ENCODE data around the gene ERG. TPM values are rescaled to one million over a fixed set of nuclear protein-coding genes. Genes with fewer than 3 reads are reported as not detected.

The ERG gene
- total and polyA plus RNA-seq, 2 of the 13 experiments (the other 11 are each of a cell fraction or from before 2014, with no cell fraction given): not detected

DNA sequence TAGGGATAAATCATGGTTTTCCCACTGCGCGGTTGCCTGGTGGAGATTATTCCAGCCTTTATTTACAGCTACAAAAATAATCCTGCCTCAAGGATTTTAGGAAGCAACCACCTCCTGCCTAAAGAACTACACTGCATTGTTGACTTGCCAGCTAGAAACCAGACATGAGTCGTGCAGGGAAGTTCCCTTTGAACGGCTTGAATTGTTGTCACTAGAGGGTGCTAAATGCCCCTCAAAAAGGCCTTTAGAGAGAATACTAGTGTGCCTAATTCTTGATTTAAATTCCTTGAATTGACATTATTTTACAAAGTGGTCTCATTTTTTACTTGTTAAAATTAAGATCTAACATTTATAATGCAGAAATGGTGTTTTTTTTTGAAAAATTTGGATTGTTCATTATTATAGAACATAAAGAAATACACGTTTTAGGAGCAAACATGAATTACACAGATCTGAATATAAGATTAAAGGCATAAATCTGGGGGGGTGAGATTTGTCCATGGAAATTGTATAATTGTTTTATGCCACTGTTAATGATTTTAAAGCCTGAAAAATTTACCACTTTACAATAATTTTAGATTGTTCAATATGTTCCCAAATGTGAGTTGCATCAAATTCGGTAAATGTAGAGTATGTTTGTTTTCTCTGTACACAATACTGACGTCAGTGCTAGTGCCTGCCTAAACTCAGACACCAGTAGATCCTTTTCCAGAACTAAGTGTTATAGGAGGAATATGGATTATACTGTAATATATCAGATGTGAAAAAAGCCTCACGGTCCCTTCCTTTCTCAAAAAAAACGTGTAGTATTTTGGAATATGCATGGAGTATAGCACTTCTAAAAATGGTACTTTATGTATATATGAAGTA, 7.6 kb upstream of the ERG start:
- DNase-seq (ENCODE audit: low spot score): peak; percentile 62
- in situ Hi-C loops (cut with HindIII; ENCODE audit: extremely low pct_ligation_motif_present, low pct_unique_long_range_greater_than_20kb): loop anchor here (10.0 kb wide), 2 partner anchors 199 to 629 kb away; no protein-coding TSS in a partner anchor

More for the DNA sequence above, 7.6 kb upstream of the ERG start:
- Histone ChIP-seq H4K20me1 (ENCODE audit: insufficient read depth, low read length) (no peaks in the 10 kb centered on the region), H3K4me3 (replicated peaks in 1 of 3; ENCODE audit: insufficient read depth in 1 of 3, low read depth in 2 of 3, low read length in 3 of 3) (no peak overlapping the region), H3K9me3 (ENCODE audit: low read length) (no peaks in the 10 kb centered on the region), H2AFZ (ENCODE audit: low read length) (no peak overlapping the region), H3K27me3 (ENCODE audit: control insufficient read depth in 1 of 2, insufficient read depth in 2 of 2, low read length in 2 of 2) (peaks cover 0 to 5% of the 10 kb centered on the region in 2 experiments; a peak in 2 of 5 replicates), H3K4me1 (ENCODE audit: insufficient read depth, low read length) (peaks cover 17% of the 10 kb centered on the region), H3K9ac (ENCODE audit: insufficient read depth, low read depth, low read length) (no peak overlapping the region), H3K4me2 (ENCODE audit: low read depth, low read length) (no peak overlapping the region), H3K36me3 (replicated peaks in 1 of 2; ENCODE audit: control insufficient read depth in 1 of 2, insufficient read depth in 2 of 2, low read length in 2 of 2) (no peaks in the 10 kb centered on the region), H3K79me2 (ENCODE audit: insufficient read depth, low read length) (no peaks in the 10 kb centered on the region), H3K27ac (ENCODE audit: extremely low read length, insufficient read depth, low read length) (no peak overlapping the region)
- BruUV-seq (replicated peaks): no TSS peak
- TF ChIP-seq ELF3 (CRISPR knock-in tag; IDR thresholded peaks at IDR 0.05) (peak; percentile 16; the same call in 1 of the 2 replicates), TEAD3 (CRISPR knock-in tag; optimal IDR thresholded peaks at IDR 0.05; ENCODE audit: borderline replicate concordance) (peak; percentile 83), HDAC6 (IDR thresholded peaks at IDR 0.05; ENCODE audit: low read depth, low read length) (no peak), ZNF282 (IDR thresholded peaks at IDR 0.05; ENCODE audit: partially characterized antibody) (no peak), PTBP1 (IDR thresholded peaks at IDR 0.05; ENCODE audit: low read depth, low read length, poor library complexity, severe bottlenecking) (no peak), STAG1 (CRISPR knock-in tag; IDR thresholded peaks at IDR 0.05) (peak; percentile 80), RAD21 (CRISPR knock-in tag; IDR thresholded peaks at IDR 0.05) (0 out of 2 replicates have a peak, but pooled peaks have one; percentile 31), U2AF1 (optimal IDR thresholded peaks at IDR 0.05; ENCODE audit: low read depth, low read length) (no peak), ZSCAN22 (CRISPR knock-in tag; IDR thresholded peaks at IDR 0.05) (no peak), SOX5 (CRISPR knock-in tag; IDR thresholded peaks at IDR 0.05; ENCODE audit: borderline replicate concordance) (no peak), SMC3 (IDR thresholded peaks at IDR 0.05; ENCODE audit: low read length) (peak; percentile 65), ZNF607 (CRISPR knock-in tag; IDR thresholded peaks at IDR 0.05; ENCODE audit: borderline replicate concordance) (no peak), CREB1 (IDR thresholded peaks at IDR 0.05) (peak; percentile 22; the same call in 1 of the 2 replicates), CREB1 (CRISPR knock-in tag; IDR thresholded peaks at IDR 0.05) (no peak)
- TF ChIP-seq, protein P1, sequence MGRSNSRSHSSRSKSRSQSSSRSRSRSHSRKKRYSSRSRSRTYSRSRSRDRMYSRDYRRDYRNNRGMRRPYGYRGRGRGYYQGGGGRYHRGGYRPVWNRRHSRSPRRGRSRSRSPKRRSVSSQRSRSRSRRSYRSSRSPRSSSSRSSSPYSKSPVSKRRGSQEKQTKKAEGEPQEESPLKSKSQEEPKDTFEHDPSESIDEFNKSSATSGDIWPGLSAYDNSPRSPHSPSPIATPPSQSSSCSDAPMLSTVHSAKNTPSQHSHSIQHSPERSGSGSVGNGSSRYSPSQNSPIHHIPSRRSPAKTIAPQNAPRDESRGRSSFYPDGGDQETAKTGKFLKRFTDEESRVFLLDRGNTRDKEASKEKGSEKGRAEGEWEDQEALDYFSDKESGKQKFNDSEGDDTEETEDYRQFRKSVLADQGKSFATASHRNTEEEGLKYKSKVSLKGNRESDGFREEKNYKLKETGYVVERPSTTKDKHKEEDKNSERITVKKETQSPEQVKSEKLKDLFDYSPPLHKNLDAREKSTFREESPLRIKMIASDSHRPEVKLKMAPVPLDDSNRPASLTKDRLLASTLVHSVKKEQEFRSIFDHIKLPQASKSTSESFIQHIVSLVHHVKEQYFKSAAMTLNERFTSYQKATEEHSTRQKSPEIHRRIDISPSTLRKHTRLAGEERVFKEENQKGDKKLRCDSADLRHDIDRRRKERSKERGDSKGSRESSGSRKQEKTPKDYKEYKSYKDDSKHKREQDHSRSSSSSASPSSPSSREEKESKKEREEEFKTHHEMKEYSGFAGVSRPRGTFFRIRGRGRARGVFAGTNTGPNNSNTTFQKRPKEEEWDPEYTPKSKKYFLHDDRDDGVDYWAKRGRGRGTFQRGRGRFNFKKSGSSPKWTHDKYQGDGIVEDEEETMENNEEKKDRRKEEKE (IDR thresholded peaks at IDR 0.05): no peak
- TF ChIP-seq, protein P2, sequence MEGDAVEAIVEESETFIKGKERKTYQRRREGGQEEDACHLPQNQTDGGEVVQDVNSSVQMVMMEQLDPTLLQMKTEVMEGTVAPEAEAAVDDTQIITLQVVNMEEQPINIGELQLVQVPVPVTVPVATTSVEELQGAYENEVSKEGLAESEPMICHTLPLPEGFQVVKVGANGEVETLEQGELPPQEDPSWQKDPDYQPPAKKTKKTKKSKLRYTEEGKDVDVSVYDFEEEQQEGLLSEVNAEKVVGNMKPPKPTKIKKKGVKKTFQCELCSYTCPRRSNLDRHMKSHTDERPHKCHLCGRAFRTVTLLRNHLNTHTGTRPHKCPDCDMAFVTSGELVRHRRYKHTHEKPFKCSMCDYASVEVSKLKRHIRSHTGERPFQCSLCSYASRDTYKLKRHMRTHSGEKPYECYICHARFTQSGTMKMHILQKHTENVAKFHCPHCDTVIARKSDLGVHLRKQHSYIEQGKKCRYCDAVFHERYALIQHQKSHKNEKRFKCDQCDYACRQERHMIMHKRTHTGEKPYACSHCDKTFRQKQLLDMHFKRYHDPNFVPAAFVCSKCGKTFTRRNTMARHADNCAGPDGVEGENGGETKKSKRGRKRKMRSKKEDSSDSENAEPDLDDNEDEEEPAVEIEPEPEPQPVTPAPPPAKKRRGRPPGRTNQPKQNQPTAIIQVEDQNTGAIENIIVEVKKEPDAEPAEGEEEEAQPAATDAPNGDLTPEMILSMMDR (CRISPR knock-in tag; IDR thresholded peaks at IDR 0.05): peak; percentile 77
- FAIRE-seq: peak; percentile 86
- POLR2A ChIA-PET: no interaction called here
- peak; percentile 95 for ATAC-seq
- 10% methylated on average over 9 of the region's 9 CpGs for WGBS (ENCODE audit: low lambda C conversion rate)
- intact Hi-C loops (cut with micrococcal nuclease; ENCODE audit: unreplicated experiment): loop anchor here (1.0 to 5.0 kb wide), 3 partner anchors 121 to 633 kb away; no protein-coding TSS in a partner anchor
- CTCF ChIA-PET (ENCODE audit: low intra/inter-chr PET ratio, low total read pairs): interaction anchor here (0.7 to 1.9 kb wide), 4 partner anchors 123 to 632 kb away, joined by 3 to 13 read pairs (median 4); no protein-coding TSS in a partner anchor

Measured in HepG2 (cell line).